ENCODE measurements around the gene MACROD2.

The MACROD2 gene

DNA sequence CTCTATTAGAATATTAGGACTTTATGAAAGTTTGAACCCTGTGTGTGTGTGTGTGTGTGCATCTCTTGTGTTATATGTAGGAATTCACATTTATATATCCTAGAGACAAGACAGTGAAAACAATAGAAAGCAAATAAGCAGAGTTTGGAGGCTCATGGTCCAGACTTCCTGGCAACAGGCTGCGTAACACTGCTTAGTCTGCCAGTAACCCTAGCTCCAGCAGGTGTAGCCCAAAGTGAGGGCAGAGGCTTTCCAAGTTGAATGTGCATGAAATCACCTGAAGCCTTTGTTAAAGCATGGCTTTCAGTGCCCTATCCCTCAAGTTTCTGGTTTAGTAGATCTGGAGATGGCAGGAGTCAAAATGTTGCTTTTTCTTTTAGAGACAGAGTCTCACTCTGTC lies 2008.0 kb downstream of the MACROD2 start:
- DNase-seq (ENCODE audit: low read depth), result no peak
- no peak overlapping the region for H3K4me3 ChIP-seq (ENCODE audit: control insufficient read depth, low read depth, low read length)
- TF ChIP-seq, protein P1, sequence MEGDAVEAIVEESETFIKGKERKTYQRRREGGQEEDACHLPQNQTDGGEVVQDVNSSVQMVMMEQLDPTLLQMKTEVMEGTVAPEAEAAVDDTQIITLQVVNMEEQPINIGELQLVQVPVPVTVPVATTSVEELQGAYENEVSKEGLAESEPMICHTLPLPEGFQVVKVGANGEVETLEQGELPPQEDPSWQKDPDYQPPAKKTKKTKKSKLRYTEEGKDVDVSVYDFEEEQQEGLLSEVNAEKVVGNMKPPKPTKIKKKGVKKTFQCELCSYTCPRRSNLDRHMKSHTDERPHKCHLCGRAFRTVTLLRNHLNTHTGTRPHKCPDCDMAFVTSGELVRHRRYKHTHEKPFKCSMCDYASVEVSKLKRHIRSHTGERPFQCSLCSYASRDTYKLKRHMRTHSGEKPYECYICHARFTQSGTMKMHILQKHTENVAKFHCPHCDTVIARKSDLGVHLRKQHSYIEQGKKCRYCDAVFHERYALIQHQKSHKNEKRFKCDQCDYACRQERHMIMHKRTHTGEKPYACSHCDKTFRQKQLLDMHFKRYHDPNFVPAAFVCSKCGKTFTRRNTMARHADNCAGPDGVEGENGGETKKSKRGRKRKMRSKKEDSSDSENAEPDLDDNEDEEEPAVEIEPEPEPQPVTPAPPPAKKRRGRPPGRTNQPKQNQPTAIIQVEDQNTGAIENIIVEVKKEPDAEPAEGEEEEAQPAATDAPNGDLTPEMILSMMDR (IDR thresholded peaks at IDR 0.05; ENCODE audit: control insufficient read depth, insufficient read depth, low read depth, low read length, missing control alignments), result no peak

GRCh38 chr20:16004108-16004854 lies 2009.0 kb downstream of the MACROD2 start:
- no peak for DNase-seq (ENCODE audit: low read depth)
- TF ChIP-seq, protein P1 (IDR thresholded peaks at IDR 0.05; ENCODE audit: control insufficient read depth, insufficient read depth, low read depth, low read length, missing control alignments), result no peak
- H3K4me3 ChIP-seq (ENCODE audit: control insufficient read depth, low read depth, low read length), result no peak overlapping the region

DNA sequence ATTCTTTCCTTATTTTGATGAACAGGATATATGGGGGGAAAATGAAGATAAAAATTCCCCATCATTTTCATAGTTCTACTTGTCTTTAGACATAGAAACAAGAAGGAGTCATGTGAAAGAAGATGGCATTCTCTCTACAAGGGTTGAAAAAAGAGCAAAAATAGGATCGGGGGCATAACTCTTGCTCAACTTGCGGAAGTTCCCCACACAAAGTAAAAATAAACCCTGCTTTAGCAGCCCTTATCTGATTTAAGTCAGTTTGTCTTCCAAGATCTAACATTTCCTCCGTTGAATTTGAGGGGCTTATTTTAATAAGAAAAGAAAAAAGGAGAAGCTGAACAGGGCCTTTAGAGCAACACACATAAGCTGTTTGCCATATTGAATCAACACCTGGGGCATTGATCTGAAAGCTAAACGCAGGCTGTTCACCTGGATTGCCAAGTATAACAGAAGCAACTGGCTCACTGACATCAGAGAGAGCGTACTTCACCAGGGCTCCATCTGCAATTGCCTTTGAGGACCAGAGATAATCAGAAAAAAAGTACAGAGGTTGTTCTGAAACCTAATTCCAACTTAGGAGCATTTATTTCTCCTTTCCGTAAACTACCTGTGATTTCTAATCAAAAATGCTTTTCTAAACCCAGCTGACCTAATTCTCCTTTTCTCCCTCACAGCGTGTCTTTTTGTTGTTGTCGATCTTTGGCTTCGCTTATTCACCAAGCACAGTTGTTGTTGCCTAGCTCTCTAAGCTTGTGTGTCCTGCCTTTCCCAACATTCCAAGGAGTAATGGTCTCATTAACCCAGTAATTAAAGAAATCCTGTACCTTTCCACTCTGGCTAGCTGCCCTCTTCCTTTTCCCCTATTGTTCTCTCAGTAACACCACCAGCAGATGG lies 2010.0 kb downstream of the MACROD2 start:
- no peak overlapping the region for H3K4me3 ChIP-seq (ENCODE audit: control insufficient read depth, low read depth, low read length)
- TF ChIP-seq, protein P1 (IDR thresholded peaks at IDR 0.05; ENCODE audit: control insufficient read depth, insufficient read depth, low read depth, low read length, missing control alignments), result no peak
- no peak for DNase-seq (ENCODE audit: low read depth)

DNA sequence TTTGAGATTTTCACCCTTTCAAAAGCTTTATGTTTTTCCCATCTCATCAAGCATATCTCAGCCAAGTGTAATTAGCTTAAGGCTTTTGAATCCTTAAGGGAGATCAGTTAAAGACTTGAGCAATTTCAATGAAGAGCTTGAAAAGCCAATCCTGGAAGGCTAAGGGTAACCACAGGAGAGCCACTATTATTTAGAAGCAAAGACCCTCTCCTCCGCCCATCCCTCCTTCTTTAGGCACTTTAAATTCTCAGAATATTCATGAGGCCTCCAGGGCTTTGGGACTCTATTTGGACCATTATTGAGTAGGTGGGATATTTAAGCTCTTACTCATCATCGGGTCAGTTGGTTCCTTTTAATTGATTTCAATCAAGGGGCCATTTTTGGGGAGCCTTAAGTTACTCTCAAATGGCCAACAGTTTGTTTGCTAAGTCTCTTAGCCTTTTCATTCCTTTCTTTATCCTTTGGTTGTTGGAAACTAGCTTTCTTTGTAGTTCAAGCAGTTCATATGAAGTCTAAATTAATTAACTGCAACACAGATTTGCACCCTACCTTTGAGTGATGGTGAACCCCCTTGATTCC lies 2010.7 kb downstream of the MACROD2 start:
- H3K4me3 ChIP-seq (ENCODE audit: control insufficient read depth, low read depth, low read length), result no peak overlapping the region
- TF ChIP-seq, protein P1 (IDR thresholded peaks at IDR 0.05; ENCODE audit: control insufficient read depth, insufficient read depth, low read depth, low read length, missing control alignments), result no peak
- no peak for DNase-seq (ENCODE audit: low read depth)

- DNase-seq (ENCODE audit: low read depth), result no peak
- TF ChIP-seq, protein P1 (IDR thresholded peaks at IDR 0.05; ENCODE audit: control insufficient read depth, insufficient read depth, low read depth, low read length, missing control alignments), result no peak
- no peak overlapping the region for H3K4me3 ChIP-seq (ENCODE audit: control insufficient read depth, low read depth, low read length)
Observed at GRCh38 chr20:16007164-16007563, 2011.8 kb downstream of the MACROD2 start.

DNA sequence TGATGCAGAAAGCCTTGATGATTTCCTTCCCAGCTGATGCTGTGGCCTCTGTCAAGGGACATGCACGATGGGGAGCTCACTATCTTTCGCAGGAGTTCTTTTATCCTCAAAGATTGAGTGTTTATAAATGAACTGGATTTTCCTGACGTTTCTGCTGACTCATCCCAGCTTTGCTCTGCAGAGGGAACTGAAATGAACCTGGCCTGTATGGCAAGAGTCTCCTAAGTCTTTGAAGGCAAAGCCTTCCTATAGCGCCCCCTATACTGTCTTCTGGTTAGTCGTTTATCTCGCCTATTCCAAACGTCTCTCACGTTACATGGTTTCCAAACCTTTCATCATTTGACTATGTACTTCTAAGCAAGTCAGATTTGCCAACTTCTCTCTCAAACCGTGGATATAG lies 2012.6 kb downstream of the MACROD2 start:
- DNase-seq (ENCODE audit: low read depth), result no peak
- TF ChIP-seq, protein P1 (IDR thresholded peaks at IDR 0.05; ENCODE audit: control insufficient read depth, insufficient read depth, low read depth, low read length, missing control alignments), result no peak
- H3K4me3 ChIP-seq (ENCODE audit: control insufficient read depth, low read depth, low read length), result no peak overlapping the region
